ENCODE measurements around the gene CAMKMT. TPM values are rescaled to one million over a fixed set of nuclear protein-coding genes. Genes with fewer than 3 reads are reported as not detected.

The CAMKMT gene
- total and polyA plus RNA-seq, 9 of the 15 experiments (the other 6 are each of a cell fraction or from before 2014, with no cell fraction given) = 1.6 to 15.3 (median 7.4) TPM

DNA sequence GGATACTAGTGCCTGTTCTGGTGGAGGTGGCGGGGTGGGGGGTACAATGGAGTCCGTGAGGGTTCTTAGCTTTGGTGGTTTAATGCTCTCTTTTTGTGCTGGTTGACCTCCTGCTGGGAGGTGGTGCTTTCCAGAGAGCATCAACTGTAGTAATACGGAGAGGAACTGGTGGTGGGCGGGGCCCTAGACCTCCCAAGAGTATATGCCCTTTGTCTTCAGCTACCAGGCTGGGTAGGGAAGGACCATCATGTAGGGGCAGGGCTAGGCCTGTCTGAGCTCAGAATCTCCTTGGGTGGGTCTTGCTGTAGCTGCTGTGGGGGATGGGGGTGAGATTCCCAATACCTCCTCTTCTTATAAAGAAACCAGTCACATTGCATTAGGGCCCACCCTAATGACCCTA, 27.1 kb downstream of the CAMKMT start:
- ATAC-seq (no peak), FAIRE-seq (no peak), DNase-seq (ENCODE audit: extremely low read depth in 1 of 4, low spot score in 3 of 4) (no peak)
- 33% methylated on average over 3 of the region's 4 CpGs for WGBS (ENCODE audit: insufficient coverage, low coverage, missing lambda C conversion rate)
- no peaks in the 10 kb centered on the region for H3K27me3 ChIP-seq (ENCODE audit: control insufficient read depth in 2 of 2, insufficient read depth in 2 of 2, low read length in 2 of 2)
- no peaks in the 10 kb centered on the region; a peak in 1 of 5 replicates for H3K4me1 ChIP-seq (replicated peaks in 1 of 2; ENCODE audit: control insufficient read depth in 2 of 2, insufficient read depth in 2 of 2, low read length in 2 of 2)
- no peak overlapping the region for H3K9ac ChIP-seq (ENCODE audit: insufficient read depth in 1 of 2, low read depth in 2 of 2, low read length in 2 of 2)
- no peaks in the 10 kb centered on the region for H4K20me1 ChIP-seq (replicated peaks; ENCODE audit: control insufficient read depth, insufficient read depth, low read length)
- POLR2A ChIA-PET = interaction anchor here (0.6 to 2.0 kb wide), 3 partner anchors 9 to 194 kb away, joined by 3 to 6 read pairs (median 3); partner anchors contain the start of gene PREPL
- no peak overlapping the region for H3K4me2 ChIP-seq (ENCODE audit: insufficient read depth, low read length)
- in situ Hi-C loops (cut with MboI) = no loop called here
- H3K4me3 ChIP-seq = no peak overlapping the region
- no peaks in the 10 kb centered on the region for H3K9me1 ChIP-seq (ENCODE audit: control insufficient read depth, insufficient read depth, low read length)
- no peaks in the 10 kb centered on the region for H3K9me3 ChIP-seq (replicated peaks; ENCODE audit: control insufficient read depth, insufficient read depth, low read depth, low read length)
- H3K36me3 ChIP-seq (ENCODE audit: control insufficient read depth, insufficient read depth, low read length) = no peaks in the 10 kb centered on the region
- intact Hi-C loops (cut with micrococcal nuclease) = no loop called here
- no TSS peak for BruUV-seq (replicated peaks)
- H3K79me2 ChIP-seq (ENCODE audit: control insufficient read depth, insufficient read depth, low read length) = no peaks in the 10 kb centered on the region
- H3K27ac ChIP-seq (ENCODE audit: extremely low read depth, low read depth, low read length) = no peak overlapping the region
- CTCF ChIA-PET (ENCODE audit: low intra/inter-chr PET ratio) = no interaction called here
- no peak overlapping the region for H2AFZ ChIP-seq (ENCODE audit: low read depth, low read length)
- TF ChIP-seq ETV6 (IDR thresholded peaks at IDR 0.05; ENCODE audit: borderline replicate concordance in 1 of 2, low read depth in 2 of 2, low read length in 1 of 2) = no peak
- TF ChIP-seq ETV6 (CRISPR knock-in tag; IDR thresholded peaks at IDR 0.05; ENCODE audit: borderline replicate concordance) = no peak
- TF ChIP-seq, protein P1, sequence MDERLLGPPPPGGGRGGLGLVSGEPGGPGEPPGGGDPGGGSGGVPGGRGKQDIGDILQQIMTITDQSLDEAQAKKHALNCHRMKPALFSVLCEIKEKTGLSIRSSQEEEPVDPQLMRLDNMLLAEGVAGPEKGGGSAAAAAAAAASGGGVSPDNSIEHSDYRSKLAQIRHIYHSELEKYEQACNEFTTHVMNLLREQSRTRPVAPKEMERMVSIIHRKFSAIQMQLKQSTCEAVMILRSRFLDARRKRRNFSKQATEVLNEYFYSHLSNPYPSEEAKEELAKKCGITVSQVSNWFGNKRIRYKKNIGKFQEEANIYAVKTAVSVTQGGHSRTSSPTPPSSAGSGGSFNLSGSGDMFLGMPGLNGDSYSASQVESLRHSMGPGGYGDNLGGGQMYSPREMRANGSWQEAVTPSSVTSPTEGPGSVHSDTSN (CRISPR knock-in tag; IDR thresholded peaks at IDR 0.05; ENCODE audit: low read depth) = no peak
- TF ChIP-seq, protein P1 (tag; conservative IDR thresholded peaks at IDR 0.05; ENCODE audit: low read depth) = no peak
- TF ChIP-seq HNRNPH1 (optimal IDR thresholded peaks at IDR 0.05; ENCODE audit: low read depth, low read length) = no peak
- TF ChIP-seq, protein P2, sequence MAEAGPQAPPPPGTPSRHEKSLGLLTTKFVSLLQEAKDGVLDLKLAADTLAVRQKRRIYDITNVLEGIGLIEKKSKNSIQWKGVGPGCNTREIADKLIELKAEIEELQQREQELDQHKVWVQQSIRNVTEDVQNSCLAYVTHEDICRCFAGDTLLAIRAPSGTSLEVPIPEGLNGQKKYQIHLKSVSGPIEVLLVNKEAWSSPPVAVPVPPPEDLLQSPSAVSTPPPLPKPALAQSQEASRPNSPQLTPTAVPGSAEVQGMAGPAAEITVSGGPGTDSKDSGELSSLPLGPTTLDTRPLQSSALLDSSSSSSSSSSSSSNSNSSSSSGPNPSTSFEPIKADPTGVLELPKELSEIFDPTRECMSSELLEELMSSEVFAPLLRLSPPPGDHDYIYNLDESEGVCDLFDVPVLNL (CRISPR knock-in tag; IDR thresholded peaks at IDR 0.05; ENCODE audit: low read depth) = no peak
- TF ChIP-seq, protein P3, sequence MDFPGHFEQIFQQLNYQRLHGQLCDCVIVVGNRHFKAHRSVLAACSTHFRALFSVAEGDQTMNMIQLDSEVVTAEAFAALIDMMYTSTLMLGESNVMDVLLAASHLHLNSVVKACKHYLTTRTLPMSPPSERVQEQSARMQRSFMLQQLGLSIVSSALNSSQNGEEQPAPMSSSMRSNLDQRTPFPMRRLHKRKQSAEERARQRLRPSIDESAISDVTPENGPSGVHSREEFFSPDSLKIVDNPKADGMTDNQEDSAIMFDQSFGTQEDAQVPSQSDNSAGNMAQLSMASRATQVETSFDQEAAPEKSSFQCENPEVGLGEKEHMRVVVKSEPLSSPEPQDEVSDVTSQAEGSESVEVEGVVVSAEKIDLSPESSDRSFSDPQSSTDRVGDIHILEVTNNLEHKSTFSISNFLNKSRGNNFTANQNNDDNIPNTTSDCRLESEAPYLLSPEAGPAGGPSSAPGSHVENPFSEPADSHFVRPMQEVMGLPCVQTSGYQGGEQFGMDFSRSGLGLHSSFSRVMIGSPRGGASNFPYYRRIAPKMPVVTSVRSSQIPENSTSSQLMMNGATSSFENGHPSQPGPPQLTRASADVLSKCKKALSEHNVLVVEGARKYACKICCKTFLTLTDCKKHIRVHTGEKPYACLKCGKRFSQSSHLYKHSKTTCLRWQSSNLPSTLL (IDR thresholded peaks at IDR 0.05) = no peak
- TF ChIP-seq FOS (IDR thresholded peaks at IDR 0.05; ENCODE audit: extremely low read depth, insufficient read length) = no peak
- no peak for TF ChIP-seq ZNF780A (CRISPR knock-in tag; IDR thresholded peaks at IDR 0.05)
- TF ChIP-seq, protein P4, sequence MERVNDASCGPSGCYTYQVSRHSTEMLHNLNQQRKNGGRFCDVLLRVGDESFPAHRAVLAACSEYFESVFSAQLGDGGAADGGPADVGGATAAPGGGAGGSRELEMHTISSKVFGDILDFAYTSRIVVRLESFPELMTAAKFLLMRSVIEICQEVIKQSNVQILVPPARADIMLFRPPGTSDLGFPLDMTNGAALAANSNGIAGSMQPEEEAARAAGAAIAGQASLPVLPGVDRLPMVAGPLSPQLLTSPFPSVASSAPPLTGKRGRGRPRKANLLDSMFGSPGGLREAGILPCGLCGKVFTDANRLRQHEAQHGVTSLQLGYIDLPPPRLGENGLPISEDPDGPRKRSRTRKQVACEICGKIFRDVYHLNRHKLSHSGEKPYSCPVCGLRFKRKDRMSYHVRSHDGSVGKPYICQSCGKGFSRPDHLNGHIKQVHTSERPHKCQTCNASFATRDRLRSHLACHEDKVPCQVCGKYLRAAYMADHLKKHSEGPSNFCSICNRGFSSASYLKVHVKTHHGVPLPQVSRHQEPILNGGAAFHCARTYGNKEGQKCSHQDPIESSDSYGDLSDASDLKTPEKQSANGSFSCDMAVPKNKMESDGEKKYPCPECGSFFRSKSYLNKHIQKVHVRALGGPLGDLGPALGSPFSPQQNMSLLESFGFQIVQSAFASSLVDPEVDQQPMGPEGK (CRISPR knock-in tag; IDR thresholded peaks at IDR 0.05; ENCODE audit: borderline replicate concordance) = no peak
- TF ChIP-seq HMG20B (CRISPR knock-in tag; IDR thresholded peaks at IDR 0.05) = no peak
- TF ChIP-seq, protein P5, sequence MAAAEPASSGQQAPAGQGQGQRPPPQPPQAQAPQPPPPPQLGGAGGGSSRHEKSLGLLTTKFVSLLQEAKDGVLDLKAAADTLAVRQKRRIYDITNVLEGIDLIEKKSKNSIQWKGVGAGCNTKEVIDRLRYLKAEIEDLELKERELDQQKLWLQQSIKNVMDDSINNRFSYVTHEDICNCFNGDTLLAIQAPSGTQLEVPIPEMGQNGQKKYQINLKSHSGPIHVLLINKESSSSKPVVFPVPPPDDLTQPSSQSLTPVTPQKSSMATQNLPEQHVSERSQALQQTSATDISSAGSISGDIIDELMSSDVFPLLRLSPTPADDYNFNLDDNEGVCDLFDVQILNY (CRISPR knock-in tag; IDR thresholded peaks at IDR 0.05) = no peak
- TF ChIP-seq ZNF561 (CRISPR knock-in tag; conservative IDR thresholded peaks at IDR 0.05) = no peak
